Mesenchymal stem cell (in vitro differentiated cells and primary cell): ENCODE data around the gene TRPM2.

Experiments used
- DNase-seq: peaks from one replicate; pipeline ENCODE4 v3.0.0-alpha.2; 2013
- H2AFZ ChIP-seq: one replicate; pipeline ENCODE4 v1.6.1; 2013; ENCODE audit warnings: low read depth, mild to moderate bottlenecking, control low read depth, inconsistent platforms, low read length, moderate library complexity
- H2AK5ac ChIP-seq: 2 replicates; pipeline ENCODE4 v1.6.1; 2013; ENCODE audit warnings: low read length, moderate library complexity, mild to moderate bottlenecking, inconsistent platforms; ENCODE audit not compliant: severe bottlenecking
- H2BK120ac ChIP-seq: one replicate; pipeline ENCODE4 v1.6.1; 2013; ENCODE audit warnings: low read depth, mild to moderate bottlenecking, inconsistent platforms, low read length, moderate library complexity
- H2BK12ac ChIP-seq, 2 experiments: one replicate each; pipeline ENCODE4 v1.6.1; 2013; ENCODE audit warnings: inconsistent platforms in 2 of 2, low read length in 2 of 2, mild to moderate bottlenecking in 2 of 2, moderate library complexity in 2 of 2, control low read depth in 1 of 2
- H2BK15ac ChIP-seq: one replicate; pipeline ENCODE4 v1.6.1; 2013; ENCODE audit warnings: mild to moderate bottlenecking, low read depth, inconsistent platforms; ENCODE audit not compliant: poor library complexity, severe bottlenecking
- H2BK5ac ChIP-seq: 2 replicates; pipeline ENCODE4 v1.6.1; 2013; ENCODE audit warnings: low read depth, mild to moderate bottlenecking, low read length, control low read depth, inconsistent platforms; ENCODE audit not compliant: poor library complexity, severe bottlenecking
- H3K14ac ChIP-seq, 2 experiments: one replicate each; pipeline ENCODE4 v1.6.1; 2013; ENCODE audit warnings: inconsistent platforms in 2 of 2, low read length in 2 of 2, control low read depth in 1 of 2, mild to moderate bottlenecking in 1 of 2, moderate library complexity in 1 of 2
- H3K18ac ChIP-seq, 2 experiments: one replicate each; pipeline ENCODE4 v1.6.1; 2013; ENCODE audit warnings: inconsistent platforms in 2 of 2, low read length in 2 of 2, control low read depth in 1 of 2, low read depth in 1 of 2, mild to moderate bottlenecking in 1 of 2
- H3K23ac ChIP-seq, 2 experiments: one replicate each; pipeline ENCODE4 v1.6.1; 2013; ENCODE audit warnings: inconsistent platforms in 2 of 2, low read length in 2 of 2, mild to moderate bottlenecking in 2 of 2, moderate library complexity in 2 of 2, control low read depth in 1 of 2
- H3K27ac ChIP-seq: 2 replicates; pipeline ENCODE4 v1.5.1; 2013; ENCODE audit warnings: mild to moderate bottlenecking, moderate library complexity, low read length, control low read depth, inconsistent platforms; ENCODE audit not compliant: poor library complexity, severe bottlenecking
- H3K27me3 ChIP-seq, 2 experiments: 2 replicates each; pipeline versions ENCODE4 v1.6.1 to v1.7.0; 2013; ENCODE audit warnings: low read length in 2 of 2, mild to moderate bottlenecking in 2 of 2, moderate library complexity in 2 of 2, control low read depth in 1 of 2, inconsistent platforms in 1 of 2; ENCODE audit not compliant: control insufficient read depth in 1 of 2, insufficient read depth in 1 of 2
- H3K36me3 ChIP-seq, 2 experiments: 2 replicates each; pipeline versions ENCODE4 v1.6.1 to v1.7.0; 2013; ENCODE audit warnings: low read length in 2 of 2, control low read depth in 1 of 2, inconsistent platforms in 1 of 2, low read depth in 1 of 2, mild to moderate bottlenecking in 1 of 2; ENCODE audit not compliant: insufficient read depth in 2 of 2, control insufficient read depth in 1 of 2
- H3K4ac ChIP-seq, 2 experiments: one replicate each; pipeline ENCODE4 v1.6.1; 2013; ENCODE audit warnings: inconsistent platforms in 2 of 2, low read length in 2 of 2, mild to moderate bottlenecking in 2 of 2, moderate library complexity in 2 of 2, control low read depth in 1 of 2, low read depth in 1 of 2
- H3K4me1 ChIP-seq: 2 replicates; pipeline ENCODE4 v1.6.1; 2013; ENCODE audit warnings: low read depth, low read length, control low read depth; ENCODE audit not compliant: control insufficient read depth, insufficient read depth
- H3K4me2 ChIP-seq: 2 replicates; pipeline ENCODE4 v1.6.1; 2013; ENCODE audit warnings: low read length, mild to moderate bottlenecking, inconsistent platforms; ENCODE audit not compliant: poor library complexity, severe bottlenecking
- H3K4me3 ChIP-seq, 2 experiments: 2 replicates each; pipeline versions ENCODE4 v1.5.1 to v1.7.0; 2013; ENCODE audit warnings: low read length in 2 of 2, mild to moderate bottlenecking in 2 of 2, control low read depth in 1 of 2, low read depth in 1 of 2; ENCODE audit not compliant: insufficient read depth in 1 of 2
- H3K79me1 ChIP-seq: replicated peaks from 2 replicates; pipeline ENCODE4 v1.6.1; 2013; ENCODE audit warnings: mild to moderate bottlenecking, control low read depth, low read length, inconsistent platforms; ENCODE audit not compliant: poor library complexity, severe bottlenecking
- H3K9ac ChIP-seq: 2 replicates; pipeline ENCODE4 v1.7.0; 2013; ENCODE audit warnings: mild to moderate bottlenecking, low read length, moderate library complexity
- H3K9me3 ChIP-seq: 2 replicates; pipeline ENCODE4 v1.7.0; 2013; ENCODE audit warnings: mild to moderate bottlenecking, low read length; ENCODE audit not compliant: control insufficient read depth
- H4K8ac ChIP-seq: one replicate; pipeline ENCODE4 v1.6.1; 2013; ENCODE audit warnings: inconsistent platforms, mild to moderate bottlenecking, low read length, moderate library complexity
- H4K91ac ChIP-seq: one replicate; pipeline ENCODE4 v1.6.1; 2013; ENCODE audit warnings: mild to moderate bottlenecking, low read length, inconsistent platforms
- WGBS: methylation state at CpG from one replicate; pipeline ENCODE4 v1.1.7; 2013; ENCODE audit warnings: mixed read lengths; 5-methylcytosine and 5-hydroxymethylcytosine counted together

The TRPM2 gene

GRCh38 chr21:44425895-44426662 is 72.7 kb downstream of the TRPM2 start:
- Histone ChIP-seq H3K23ac (no peak overlapping the region), H3K4ac (no peak overlapping the region), H3K36me3 (no peaks in the 10 kb centered on the region), H3K27ac (no peak overlapping the region), H3K4me1 (no peaks in the 10 kb centered on the region), H2AK5ac (no peak overlapping the region), H4K91ac (no peak overlapping the region), H3K9ac (no peak overlapping the region), H3K14ac (no peak overlapping the region), H2BK12ac (no peak overlapping the region), H3K79me1 (no peaks in the 10 kb centered on the region), H3K18ac (no peak overlapping the region), H2BK5ac (no peak overlapping the region), H4K8ac (no peak overlapping the region), H2AFZ (no peak overlapping the region), H3K4me3 (no peak overlapping the region), H3K27me3 (peaks cover 0 to 18% of the 10 kb centered on the region in 2 experiments), H3K4me2 (no peak overlapping the region), H2BK120ac (no peak overlapping the region), H3K9me3 (peaks cover 18% of the 10 kb centered on the region), H2BK15ac (no peak overlapping the region)
- 79% methylated on average over 11 of the region's 13 CpGs for WGBS
- no peak for DNase-seq

- H3K4ac ChIP-seq, result no peak overlapping the region
- 92% methylated on average over 21 of the region's 21 CpGs for WGBS
- DNase-seq, result no peak
- no peak overlapping the region for H4K8ac ChIP-seq
- no peak overlapping the region for H3K18ac ChIP-seq
- no peak overlapping the region for H3K27ac ChIP-seq
- no peaks in the 10 kb centered on the region for H3K4me1 ChIP-seq
- no peak overlapping the region for H2AK5ac ChIP-seq
- H4K91ac ChIP-seq, result no peak overlapping the region
- no peak overlapping the region for H2BK15ac ChIP-seq
- no peak overlapping the region for H3K4me2 ChIP-seq
- H3K27me3 ChIP-seq, result peaks cover 0 to 18% of the 10 kb centered on the region in 2 experiments
- no peak overlapping the region for H2BK120ac ChIP-seq
- H2AFZ ChIP-seq, result no peak overlapping the region
- H3K79me1 ChIP-seq, result no peaks in the 10 kb centered on the region
- H3K14ac ChIP-seq, result no peak overlapping the region
- H3K4me3 ChIP-seq, result no peak overlapping the region
- H3K36me3 ChIP-seq, result no peaks in the 10 kb centered on the region
- peaks cover 24% of the 10 kb centered on the region for H3K9me3 ChIP-seq
- H3K23ac ChIP-seq, result no peak overlapping the region
- H3K9ac ChIP-seq, result no peak overlapping the region
- H2BK5ac ChIP-seq, result no peak overlapping the region
- H2BK12ac ChIP-seq, result no peak overlapping the region
Observed at GRCh38 chr21:44426663-44427191, 73.3 kb downstream of the TRPM2 start.

DNA sequence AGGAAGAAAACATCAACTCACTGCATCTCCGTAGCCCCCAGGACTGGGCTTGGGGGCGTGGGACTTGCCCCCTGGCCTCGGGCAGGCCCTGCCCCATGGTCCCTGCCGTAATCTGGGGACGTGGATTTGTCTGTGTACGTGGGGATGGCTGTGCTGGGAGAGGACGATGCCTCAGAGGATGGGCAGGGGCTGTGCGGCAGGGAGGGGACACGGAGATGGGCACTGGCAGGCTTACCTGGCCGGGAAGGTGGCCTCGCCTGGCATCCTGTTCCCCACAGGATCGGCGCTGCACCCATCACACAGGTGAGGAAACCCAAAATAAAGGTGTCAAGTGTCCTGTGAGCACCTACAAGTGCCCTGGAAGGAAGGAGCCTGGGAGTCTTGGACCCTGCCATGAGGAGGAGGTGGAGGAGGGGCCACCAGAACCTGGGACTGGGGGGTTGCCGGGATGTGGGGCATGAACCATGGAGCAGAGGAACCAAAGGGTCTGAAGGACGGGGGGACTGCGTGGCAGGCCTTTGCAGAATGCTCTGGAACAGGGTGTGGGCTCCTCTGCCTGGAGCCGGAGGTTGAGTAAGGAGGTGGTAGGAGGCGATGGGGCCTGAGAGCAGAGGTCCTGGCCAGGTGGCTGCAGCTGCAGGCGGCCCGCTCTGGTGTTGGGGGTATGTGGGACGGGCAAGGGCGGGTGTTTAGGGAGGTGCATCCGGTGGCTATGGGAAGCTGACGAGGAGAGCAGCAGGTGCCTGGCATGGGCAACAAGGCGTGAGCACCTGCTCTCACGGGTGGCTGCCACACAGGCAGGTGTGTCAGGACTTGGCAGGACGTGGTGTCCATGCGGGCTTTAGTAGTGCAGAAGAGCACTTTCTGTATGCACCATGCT is 74.1 kb downstream of the TRPM2 start:
- H3K4me3 ChIP-seq, result no peak overlapping the region
- no peak overlapping the region for H2AK5ac ChIP-seq
- no peak overlapping the region for H3K23ac ChIP-seq
- H3K79me1 ChIP-seq, result no peaks in the 10 kb centered on the region
- 88% methylated on average over 28 of the region's 28 CpGs for WGBS
- no peak overlapping the region for H3K27ac ChIP-seq
- H3K9me3 ChIP-seq, result peaks cover 28% of the 10 kb centered on the region
- no peak overlapping the region for H3K14ac ChIP-seq
- H3K4ac ChIP-seq, result no peak overlapping the region
- no peak overlapping the region for H3K4me2 ChIP-seq
- no peaks in the 10 kb centered on the region for H3K36me3 ChIP-seq
- no peak overlapping the region for H4K91ac ChIP-seq
- H3K4me1 ChIP-seq, result no peaks in the 10 kb centered on the region
- H3K9ac ChIP-seq, result no peak overlapping the region
- no peak overlapping the region for H2AFZ ChIP-seq
- H2BK12ac ChIP-seq, result no peak overlapping the region
- no peak overlapping the region for H2BK120ac ChIP-seq
- no peak overlapping the region for H2BK5ac ChIP-seq
- no peak overlapping the region for H2BK15ac ChIP-seq
- H3K18ac ChIP-seq, result no peak overlapping the region
- peaks cover 0 to 11% of the 10 kb centered on the region in 2 experiments for H3K27me3 ChIP-seq
- no peak overlapping the region for H4K8ac ChIP-seq
- no peak for DNase-seq
